ENCODE data around the gene DDX28. TPM values are rescaled to one million over a fixed set of nuclear protein-coding genes. Genes with fewer than 3 reads are reported as not detected.
A peak's percentile ranks its signal among the peaks of the same experiment; 100 is the strongest.

Gene DDX28
- total RNA-seq, 1 experiment from 2014 or later: 16.8 TPM

GRCh38 chr16:68066763-68067162, 43.7 kb upstream of the DDX28 start:
- intact Hi-C loops (cut with micrococcal nuclease; ENCODE audit: unreplicated experiment): no loop called here
- peaks cover 7% of the 10 kb centered on the region for H3K36me3 Mint-ChIP-seq (ENCODE audit: insufficient read depth, unreplicated experiment)
- H3K4me3 Mint-ChIP-seq (ENCODE audit: low read depth, unreplicated experiment): no peak overlapping the region
- BruUV-seq (replicated peaks): no TSS peak
- CTCF ChIA-PET: no interaction called here
- H3K4me1 Mint-ChIP-seq (ENCODE audit: low read depth, unreplicated experiment): peaks cover 9% of the 10 kb centered on the region
- no peak for DNase-seq
- H3K27me3 Mint-ChIP-seq (ENCODE audit: unreplicated experiment): no peaks in the 10 kb centered on the region
- no peak overlapping the region for H3K27ac Mint-ChIP-seq (ENCODE audit: unreplicated experiment)
- TF ChIP-seq CTCF (IDR thresholded peaks at IDR 0.05; ENCODE audit: unreplicated experiment): no peak
- no peaks in the 10 kb centered on the region for H3K9me3 Mint-ChIP-seq (ENCODE audit: low read depth, unreplicated experiment)

GRCh38 chr16:68065716-68066305, 42.8 kb upstream of the DDX28 start:
- CTCF ChIA-PET: interaction anchor here (0.6 to 0.7 kb wide), 4 partner anchors 8 to 1742 kb away, joined by 3 to 5 read pairs (median 4); no protein-coding TSS in a partner anchor
- no peak overlapping the region for H3K27ac Mint-ChIP-seq (ENCODE audit: unreplicated experiment)
- no peak overlapping the region for H3K4me3 Mint-ChIP-seq (ENCODE audit: low read depth, unreplicated experiment)
- no TSS peak for BruUV-seq (replicated peaks)
- no peak for DNase-seq
- no peaks in the 10 kb centered on the region for H3K27me3 Mint-ChIP-seq (ENCODE audit: unreplicated experiment)
- no peak for TF ChIP-seq CTCF (IDR thresholded peaks at IDR 0.05; ENCODE audit: unreplicated experiment)
- no peaks in the 10 kb centered on the region for H3K9me3 Mint-ChIP-seq (ENCODE audit: low read depth, unreplicated experiment)
- intact Hi-C loops (cut with micrococcal nuclease; ENCODE audit: unreplicated experiment): no loop called here
- H3K4me1 Mint-ChIP-seq (ENCODE audit: low read depth, unreplicated experiment): peaks cover 9% of the 10 kb centered on the region
- peaks cover 10% of the 10 kb centered on the region for H3K36me3 Mint-ChIP-seq (ENCODE audit: insufficient read depth, unreplicated experiment)

DNA sequence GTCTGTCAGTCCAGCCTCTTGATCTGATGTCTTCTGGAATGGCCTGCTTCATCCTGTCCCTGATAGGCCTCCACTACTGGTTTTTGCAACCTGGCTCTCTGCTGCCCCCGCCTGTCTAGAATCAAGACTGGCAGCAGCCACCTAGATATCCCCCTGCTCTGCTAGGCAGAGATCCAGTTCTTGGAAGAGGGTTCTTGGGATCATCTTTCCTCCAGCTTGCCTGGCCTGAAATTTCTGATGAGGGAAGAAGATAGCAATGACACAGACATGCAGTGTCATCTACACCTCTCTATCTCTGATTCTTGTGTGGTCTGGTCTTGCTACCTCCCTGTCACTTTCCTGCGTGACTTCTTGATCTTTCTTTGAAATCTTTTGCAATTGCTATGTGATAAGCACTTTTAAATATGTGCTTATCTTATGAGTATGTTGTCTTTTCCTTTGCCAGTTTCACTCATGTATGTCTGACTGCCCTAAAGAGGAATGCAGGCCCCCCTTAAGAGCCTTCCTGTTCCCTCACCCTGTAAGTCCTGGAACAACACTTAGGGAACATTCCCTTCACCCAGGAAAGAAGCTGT, 41.8 kb upstream of the DDX28 start:
- H3K27ac Mint-ChIP-seq (ENCODE audit: unreplicated experiment): no peak overlapping the region
- H3K27me3 Mint-ChIP-seq (ENCODE audit: unreplicated experiment): no peaks in the 10 kb centered on the region
- peaks cover 9% of the 10 kb centered on the region for H3K4me1 Mint-ChIP-seq (ENCODE audit: low read depth, unreplicated experiment)
- H3K36me3 Mint-ChIP-seq (ENCODE audit: insufficient read depth, unreplicated experiment): peaks cover 10% of the 10 kb centered on the region
- peak; percentile 73 for TF ChIP-seq CTCF (IDR thresholded peaks at IDR 0.05; ENCODE audit: unreplicated experiment)
- no peak overlapping the region for H3K4me3 Mint-ChIP-seq (ENCODE audit: low read depth, unreplicated experiment)
- no peaks in the 10 kb centered on the region for H3K9me3 Mint-ChIP-seq (ENCODE audit: low read depth, unreplicated experiment)
- BruUV-seq (replicated peaks): no TSS peak
- intact Hi-C loops (cut with micrococcal nuclease; ENCODE audit: unreplicated experiment): no loop called here
- DNase-seq: peak; percentile 84
- CTCF ChIA-PET: interaction anchor here (0.7 kb wide), 3 partner anchors 9 to 432 kb away, joined by 4 to 5 read pairs (median 5); no protein-coding TSS in a partner anchor

GRCh38 chr16:68062910-68063393, 39.9 kb upstream of the DDX28 start:
- peaks cover 9% of the 10 kb centered on the region for H3K4me1 Mint-ChIP-seq (ENCODE audit: low read depth, unreplicated experiment)
- no peaks in the 10 kb centered on the region for H3K9me3 Mint-ChIP-seq (ENCODE audit: low read depth, unreplicated experiment)
- no TSS peak for BruUV-seq (replicated peaks)
- CTCF ChIA-PET: interaction anchor here (0.7 kb wide), 1 partner anchor 63 kb away, joined by 4 read pairs; no protein-coding TSS in a partner anchor
- no peak for TF ChIP-seq CTCF (IDR thresholded peaks at IDR 0.05; ENCODE audit: unreplicated experiment)
- H3K36me3 Mint-ChIP-seq (ENCODE audit: insufficient read depth, unreplicated experiment): peaks cover 10% of the 10 kb centered on the region
- no peak overlapping the region for H3K4me3 Mint-ChIP-seq (ENCODE audit: low read depth, unreplicated experiment)
- intact Hi-C loops (cut with micrococcal nuclease; ENCODE audit: unreplicated experiment): no loop called here
- no peak for DNase-seq
- H3K27ac Mint-ChIP-seq (ENCODE audit: unreplicated experiment): no peak overlapping the region
- no peaks in the 10 kb centered on the region for H3K27me3 Mint-ChIP-seq (ENCODE audit: unreplicated experiment)
